GM18511 (cell line): ENCODE measurements around the gene KRR1.
A peak's percentile ranks its signal among the peaks of the same experiment; 100 is the strongest.
"Not testable (repeated sequence)": the region's sequence is repeated elsewhere in the genome, so short reads cannot be mapped to it uniquely, and the experiment has no call there.

ENCODE experiments used
- ATAC-seq: cut with Tn5 transposase; IDR thresholded peaks from one replicate; pipeline ENCODE4 v1.9.1; 2021; ENCODE audit warnings: mild to moderate bottlenecking, moderate library complexity; ENCODE audit not compliant: unreplicated experiment

KRR1 gene

GRCh38 chr12:75526655-75527511, 15.5 kb upstream of the KRR1 start:
- peak; percentile 99 for ATAC-seq

- no peak for ATAC-seq
These were observed 13.9 kb upstream of the KRR1 start for GRCh38 chr12:75525263-75525662.

GRCh38 chr12:75522124-75522523, 10.7 kb upstream of the KRR1 start:
- not testable (repeated sequence) for ATAC-seq

DNA sequence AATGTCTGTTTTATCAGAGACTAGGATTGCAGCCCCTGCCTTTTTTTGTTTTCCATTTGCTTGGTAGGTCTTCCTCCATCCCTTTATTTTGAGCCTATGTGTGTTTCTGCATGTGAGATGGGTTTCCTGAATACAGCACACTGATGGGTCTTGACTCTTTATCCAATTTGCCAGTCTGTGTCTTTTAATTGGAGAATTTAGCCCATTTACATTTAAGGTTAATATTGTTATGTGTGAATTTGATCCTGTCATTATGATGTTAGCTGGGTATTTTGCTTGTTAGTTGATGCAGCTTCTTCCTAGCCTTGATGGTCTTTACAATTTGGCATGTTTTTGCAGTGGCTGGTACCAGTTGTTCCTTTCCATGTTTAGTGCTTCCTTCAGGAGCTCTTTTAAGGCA, 9.8 kb upstream of the KRR1 start:
- ATAC-seq: not testable (repeated sequence)

DNA sequence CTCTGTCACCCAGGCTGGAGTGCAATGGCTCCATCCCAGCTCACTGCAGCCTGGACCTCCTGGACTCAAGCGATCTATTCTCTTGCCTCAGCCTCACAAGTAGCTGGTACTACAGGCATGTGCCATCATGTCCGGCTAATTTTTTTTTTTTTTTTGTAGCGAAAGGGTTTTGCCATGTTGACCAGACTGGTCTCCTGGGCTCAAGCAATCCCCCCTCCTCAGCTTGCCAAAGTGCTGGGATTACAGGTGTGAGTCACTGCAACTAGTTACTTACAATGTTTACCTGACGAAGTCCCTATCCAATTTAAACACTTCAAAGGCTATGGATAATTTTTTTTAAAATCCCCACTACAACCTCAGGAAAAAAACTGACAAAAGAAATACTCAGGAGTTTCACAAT, 1.8 kb downstream of the KRR1 start:
- ATAC-seq: no peak

DNA sequence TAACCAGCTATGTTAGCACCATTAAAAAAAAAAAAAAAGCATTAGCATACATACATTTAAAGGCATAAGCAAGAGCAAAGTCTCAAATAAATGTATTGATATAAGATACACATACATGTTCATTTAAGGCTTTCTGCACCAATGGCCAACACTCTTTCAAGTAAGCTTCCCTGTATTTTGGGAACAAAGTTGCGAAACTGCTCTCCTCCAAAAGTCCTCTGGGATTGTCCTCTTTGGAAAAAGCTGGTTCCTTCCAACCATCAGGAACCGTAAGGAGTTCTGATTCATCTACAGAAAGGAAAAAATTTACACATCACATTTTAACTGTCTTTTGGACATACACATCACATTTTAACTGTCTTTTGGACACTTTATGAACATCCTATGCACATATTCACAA, 3.2 kb downstream of the KRR1 start:
- ATAC-seq: no peak

- ATAC-seq: no peak
These were observed 4.3 kb downstream of the KRR1 start for GRCh38 chr12:75507086-75507485.

GRCh38 chr12:75505706-75506312, 5.6 kb downstream of the KRR1 start:
- ATAC-seq: peak; percentile 50

DNA sequence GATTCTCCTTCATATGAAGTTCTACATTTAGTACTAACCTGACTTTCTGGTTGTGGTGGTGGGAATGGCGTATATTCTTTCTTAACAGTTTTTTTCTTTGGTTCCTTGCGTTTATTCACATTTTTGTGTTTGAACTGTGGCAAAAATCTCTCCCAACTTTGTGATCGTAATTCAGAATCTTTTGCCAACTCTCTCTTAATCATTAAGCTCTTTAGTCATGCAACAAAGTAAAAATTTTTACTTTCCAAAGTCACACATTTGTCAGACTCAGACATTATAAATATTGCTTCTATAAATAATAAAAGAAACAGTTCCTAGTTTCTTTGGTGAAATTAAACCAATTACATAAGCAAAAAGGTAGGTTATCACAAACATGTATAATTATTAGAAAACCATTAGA, 7.5 kb downstream of the KRR1 start:
- no peak for ATAC-seq

DNA sequence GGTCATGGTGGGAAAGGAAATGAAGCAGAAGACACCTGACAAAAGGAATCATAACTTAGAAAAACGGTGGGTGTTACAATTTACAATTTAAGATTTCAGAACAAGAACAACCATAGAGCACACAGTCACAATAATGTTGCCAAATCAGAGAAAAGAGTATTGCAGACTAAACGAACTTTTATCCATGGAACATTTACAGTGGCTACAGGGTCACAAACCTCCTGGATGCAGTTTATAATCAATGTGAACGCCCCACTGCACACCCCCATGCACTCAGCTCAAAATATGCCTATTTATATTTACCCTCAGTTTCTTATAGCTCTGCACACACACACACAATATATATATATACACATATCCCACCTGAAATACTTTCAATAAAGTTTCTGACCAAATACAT, 8.0 kb downstream of the KRR1 start:
- no peak for ATAC-seq

DNA sequence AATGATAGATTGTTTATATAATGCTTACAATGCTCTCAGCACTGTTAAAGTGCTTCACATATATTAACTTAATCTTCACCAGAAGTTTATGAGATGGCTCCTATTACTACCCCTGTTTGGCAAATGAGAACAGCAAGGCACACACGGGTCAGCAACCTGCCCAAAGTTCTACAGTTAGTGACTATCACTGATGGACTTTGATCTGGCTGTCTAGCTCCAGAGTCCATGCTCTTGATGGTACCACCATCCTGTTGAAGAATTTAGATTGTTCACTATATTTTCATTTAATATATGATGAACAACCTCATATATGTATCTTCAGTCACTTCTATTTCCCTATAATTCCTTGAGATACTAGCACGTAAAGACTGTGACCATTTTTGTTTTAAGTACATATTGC, 20.2 kb downstream of the KRR1 start:
- no peak for ATAC-seq

DNA sequence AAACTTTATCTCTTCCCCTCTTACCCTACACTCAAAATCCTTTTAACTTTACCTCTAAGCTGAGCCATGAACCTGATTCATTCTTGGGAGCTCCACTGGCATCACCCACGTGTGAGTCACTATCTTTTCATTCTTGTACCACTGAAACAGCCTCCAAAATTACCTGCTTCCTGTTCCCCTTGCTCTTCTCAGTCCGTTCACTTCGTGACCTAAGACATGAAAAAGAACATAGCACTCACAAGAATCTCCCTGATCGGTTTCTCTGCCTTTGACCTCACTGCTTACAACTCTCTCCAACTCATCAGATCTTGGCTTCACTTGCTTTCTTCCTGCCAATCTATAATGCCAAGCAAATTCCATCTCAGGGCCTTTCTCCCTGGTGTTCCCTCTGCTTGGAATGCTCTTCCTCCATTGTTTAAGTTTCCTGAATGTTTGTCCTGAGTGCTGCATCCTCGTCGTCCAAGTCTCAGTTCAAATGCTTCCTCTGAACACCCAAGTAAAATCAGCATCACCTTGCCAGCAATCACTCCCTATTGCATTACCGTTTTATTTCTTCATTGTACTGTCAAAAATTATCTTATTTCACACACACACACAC, 21.7 kb downstream of the KRR1 start:
- ATAC-seq: peak; percentile 61

DNA sequence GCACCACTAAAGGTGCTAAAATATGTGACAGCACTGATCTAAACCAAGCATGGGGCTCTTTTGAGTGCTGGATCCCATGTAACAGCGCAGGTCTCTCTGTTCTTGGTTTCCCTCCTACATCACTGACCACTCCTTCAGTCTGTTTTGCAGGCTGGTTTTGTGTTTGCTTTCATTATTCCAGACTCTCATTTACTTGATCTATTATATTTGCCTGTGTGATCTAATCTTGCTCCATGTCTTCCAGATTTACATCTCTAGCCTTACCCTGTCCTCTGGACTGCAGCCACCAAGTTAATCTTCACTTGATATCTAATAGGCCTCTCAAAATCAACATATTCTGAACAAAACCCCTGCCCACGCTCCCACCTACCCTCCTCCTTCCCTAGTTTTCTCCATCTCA, 22.2 kb downstream of the KRR1 start:
- no peak for ATAC-seq

DNA sequence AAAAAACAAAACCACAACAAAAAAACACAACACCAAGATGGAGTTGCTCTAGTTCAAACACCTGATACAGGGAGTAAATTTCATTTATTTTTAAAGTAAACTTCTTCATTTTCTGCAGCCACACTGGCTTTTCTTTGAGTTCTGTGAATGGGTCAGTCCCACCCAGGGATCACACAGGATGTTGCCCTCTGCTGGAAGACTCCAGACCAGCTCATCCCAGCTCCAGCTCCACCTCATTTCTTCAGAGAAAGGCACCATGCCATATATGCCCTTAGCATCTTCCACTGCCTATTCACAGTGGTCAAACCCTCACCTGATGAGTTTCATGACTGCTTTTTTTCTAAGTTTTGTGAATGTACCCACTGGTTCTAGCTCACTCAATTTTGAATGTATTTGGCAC, 22.9 kb downstream of the KRR1 start:
- no peak for ATAC-seq

GRCh38 chr12:75487308-75487707, 24.1 kb downstream of the KRR1 start:
- ATAC-seq: no peak

DNA sequence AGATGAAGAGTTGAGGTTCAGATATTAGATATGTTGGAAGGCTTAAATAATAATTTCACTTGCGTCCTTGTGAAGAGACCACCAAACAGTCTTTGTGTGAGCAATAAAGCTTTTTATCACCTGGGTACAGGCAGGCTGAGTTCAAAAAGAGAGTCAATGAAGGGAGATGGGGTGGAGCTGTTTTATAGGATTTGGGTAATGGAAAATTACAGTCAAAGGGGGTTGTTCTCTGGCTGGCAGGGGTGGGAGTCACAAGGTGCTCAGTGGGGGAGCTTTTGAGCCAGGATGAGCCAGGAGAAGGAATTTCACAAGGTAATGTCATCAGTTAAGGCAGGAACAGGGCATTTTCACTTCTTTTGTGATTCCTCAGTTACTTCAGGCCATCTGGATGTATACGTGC, 27.0 kb downstream of the KRR1 start:
- not testable (repeated sequence) for ATAC-seq

DNA sequence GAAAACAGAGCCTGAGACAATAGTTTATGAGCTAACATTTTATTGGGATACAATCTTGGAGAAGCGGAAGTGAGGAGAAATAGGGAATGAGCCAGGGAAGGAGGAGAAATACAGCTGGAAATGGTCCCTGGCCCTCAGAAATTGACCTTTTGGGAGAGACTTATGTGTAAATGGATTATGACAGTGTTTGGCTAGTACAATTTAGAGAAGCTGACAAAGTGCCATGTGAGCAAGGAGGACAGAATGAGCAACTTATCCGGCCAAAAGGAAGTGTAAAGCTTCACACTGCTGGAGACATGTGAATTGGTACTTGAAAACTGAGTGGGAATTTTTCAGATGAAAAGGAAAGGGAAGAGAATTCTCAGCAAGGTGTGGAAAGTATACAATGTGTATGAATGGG, 28.0 kb downstream of the KRR1 start:
- no peak for ATAC-seq

- ATAC-seq: no peak
These were observed 28.8 kb downstream of the KRR1 start for GRCh38 chr12:75482646-75483045.

DNA sequence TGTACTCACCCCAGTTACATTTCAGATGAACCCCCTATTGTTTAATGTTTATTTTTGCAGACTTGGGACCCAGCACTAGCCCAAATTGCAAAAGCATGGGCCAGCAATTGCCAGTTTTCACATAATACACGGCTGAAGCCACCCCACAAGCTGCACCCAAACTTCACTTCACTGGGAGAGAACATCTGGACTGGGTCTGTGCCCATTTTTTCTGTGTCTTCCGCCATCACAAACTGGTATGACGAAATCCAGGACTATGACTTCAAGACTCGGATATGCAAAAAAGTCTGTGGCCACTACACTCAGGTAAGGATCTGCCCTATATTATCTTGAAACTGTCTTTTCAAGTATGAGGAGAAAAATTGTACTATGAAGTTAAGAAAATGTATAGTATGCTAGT, 29.6 kb downstream of the KRR1 start:
- no peak for ATAC-seq

DNA sequence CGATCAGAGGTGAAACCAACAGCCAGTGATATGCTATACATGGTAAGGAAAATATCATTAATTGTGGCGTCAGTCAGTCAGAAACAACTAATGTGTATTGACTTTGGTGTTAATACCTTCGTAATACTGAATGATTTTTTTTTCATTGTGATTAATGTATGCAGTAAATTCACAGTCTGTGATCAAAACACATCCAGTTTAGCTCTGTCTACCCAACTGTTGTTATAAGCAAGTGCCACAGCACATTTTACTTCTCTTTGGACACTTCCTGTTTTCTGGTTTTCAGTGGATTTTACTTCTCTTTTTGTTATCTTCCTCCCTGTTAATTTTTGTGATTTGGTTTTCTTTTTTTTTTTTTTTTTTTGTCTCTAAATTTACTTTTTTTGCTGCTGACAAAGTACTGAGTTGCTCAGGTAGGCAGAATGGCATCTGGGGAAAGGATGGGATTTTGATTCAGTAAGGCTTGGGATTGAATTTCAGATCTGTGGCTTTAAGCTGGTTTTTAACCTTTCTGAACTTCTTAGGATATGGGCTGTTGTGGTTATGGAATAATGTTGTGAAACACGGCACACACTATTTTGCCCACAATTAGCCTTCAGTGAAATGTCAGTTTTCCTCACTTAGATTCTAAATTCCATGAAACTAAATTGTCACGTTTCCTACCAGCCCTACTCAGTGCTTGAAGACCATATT, 30.2 kb downstream of the KRR1 start:
- ATAC-seq: peak; percentile 34

DNA sequence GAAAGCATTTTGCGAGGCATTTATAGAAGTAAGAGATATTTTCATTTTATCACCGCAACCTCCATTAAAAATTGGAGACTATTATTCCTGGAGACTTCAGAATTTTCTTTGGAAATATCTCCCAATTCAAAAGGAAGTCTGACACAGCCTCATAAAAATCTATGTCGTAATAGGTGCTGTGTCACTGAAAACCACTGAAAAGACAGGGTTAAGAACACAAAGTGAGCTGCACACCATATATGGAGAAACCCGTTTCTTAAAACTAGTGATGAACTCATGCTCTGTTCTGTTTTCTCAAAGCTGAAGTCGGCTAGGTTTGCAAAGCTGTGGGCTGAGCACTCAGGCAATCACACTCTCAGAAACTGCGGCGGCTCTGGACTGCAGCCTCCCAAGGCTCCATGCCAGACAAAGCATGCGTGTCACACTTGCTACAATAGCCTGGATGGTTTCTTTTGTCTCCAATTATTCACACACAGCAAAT, 30.9 kb downstream of the KRR1 start, which contains the start of gene GLIPR1:
Gene GLIPR1 (plus strand): TSS at position 287 of the 481 bp plus-strand sequence. CDS start 126 bp downstream, at position 413.
- peak; percentile 87 for ATAC-seq
